AG09319 (cell line): ENCODE results near the gene CMTM4.
"Not testable (repeated sequence)": the region's sequence is repeated elsewhere in the genome, so short reads cannot be mapped to it uniquely, and the experiment has no call there.

ENCODE experiments used
- DNase-seq: peaks from one replicate; pipeline ENCODE4 v3.0.0-alpha.2; 2010; ENCODE audit warnings: low read depth; ENCODE audit errors: extremely low read depth
- TF ChIP-seq, protein P1 (sequence below): IDR thresholded peaks from 2 replicates; pipeline ENCODE4 v1.5.1; 2011; ENCODE audit warnings: low read depth, mild to moderate bottlenecking, inconsistent platforms, low read length, moderate library complexity

CMTM4 gene

DNA sequence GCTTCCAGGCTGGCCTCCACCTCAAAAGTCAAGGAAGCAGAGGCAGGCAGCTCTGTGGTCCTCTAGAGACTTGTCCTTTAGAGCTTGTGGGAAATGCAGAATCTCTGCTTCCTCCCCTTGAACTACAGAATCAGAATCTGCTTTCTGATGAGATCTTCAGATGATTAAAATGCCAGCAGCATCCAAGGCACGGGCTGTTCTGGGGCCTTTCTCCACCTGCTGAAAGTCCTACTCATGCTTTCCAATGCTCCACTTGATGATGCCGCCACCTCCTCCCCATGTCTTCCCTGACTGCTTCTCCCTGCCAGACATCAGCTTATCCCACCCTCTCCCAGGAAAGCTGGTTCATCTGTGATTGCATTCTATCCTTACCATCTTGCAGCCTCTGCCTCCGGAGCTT is 58.7 kb downstream of the CMTM4 start:
- DNase-seq = no peak
- TF ChIP-seq, protein P1, sequence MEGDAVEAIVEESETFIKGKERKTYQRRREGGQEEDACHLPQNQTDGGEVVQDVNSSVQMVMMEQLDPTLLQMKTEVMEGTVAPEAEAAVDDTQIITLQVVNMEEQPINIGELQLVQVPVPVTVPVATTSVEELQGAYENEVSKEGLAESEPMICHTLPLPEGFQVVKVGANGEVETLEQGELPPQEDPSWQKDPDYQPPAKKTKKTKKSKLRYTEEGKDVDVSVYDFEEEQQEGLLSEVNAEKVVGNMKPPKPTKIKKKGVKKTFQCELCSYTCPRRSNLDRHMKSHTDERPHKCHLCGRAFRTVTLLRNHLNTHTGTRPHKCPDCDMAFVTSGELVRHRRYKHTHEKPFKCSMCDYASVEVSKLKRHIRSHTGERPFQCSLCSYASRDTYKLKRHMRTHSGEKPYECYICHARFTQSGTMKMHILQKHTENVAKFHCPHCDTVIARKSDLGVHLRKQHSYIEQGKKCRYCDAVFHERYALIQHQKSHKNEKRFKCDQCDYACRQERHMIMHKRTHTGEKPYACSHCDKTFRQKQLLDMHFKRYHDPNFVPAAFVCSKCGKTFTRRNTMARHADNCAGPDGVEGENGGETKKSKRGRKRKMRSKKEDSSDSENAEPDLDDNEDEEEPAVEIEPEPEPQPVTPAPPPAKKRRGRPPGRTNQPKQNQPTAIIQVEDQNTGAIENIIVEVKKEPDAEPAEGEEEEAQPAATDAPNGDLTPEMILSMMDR = no peak

GRCh38 chr16:66636199-66636598 is 60.3 kb downstream of the CMTM4 start:
- DNase-seq = no peak
- TF ChIP-seq, protein P1 = no peak

GRCh38 chr16:66635406-66635805 is 61.1 kb downstream of the CMTM4 start:
- TF ChIP-seq, protein P1 = no peak
- no peak for DNase-seq

GRCh38 chr16:66634527-66635196 is 61.9 kb downstream of the CMTM4 start:
- no peak for DNase-seq
- TF ChIP-seq, protein P1 = no peak

- not testable (repeated sequence) for DNase-seq
Measured at GRCh38 chr16:66631558-66631957, 65.0 kb downstream of the CMTM4 start.

DNA sequence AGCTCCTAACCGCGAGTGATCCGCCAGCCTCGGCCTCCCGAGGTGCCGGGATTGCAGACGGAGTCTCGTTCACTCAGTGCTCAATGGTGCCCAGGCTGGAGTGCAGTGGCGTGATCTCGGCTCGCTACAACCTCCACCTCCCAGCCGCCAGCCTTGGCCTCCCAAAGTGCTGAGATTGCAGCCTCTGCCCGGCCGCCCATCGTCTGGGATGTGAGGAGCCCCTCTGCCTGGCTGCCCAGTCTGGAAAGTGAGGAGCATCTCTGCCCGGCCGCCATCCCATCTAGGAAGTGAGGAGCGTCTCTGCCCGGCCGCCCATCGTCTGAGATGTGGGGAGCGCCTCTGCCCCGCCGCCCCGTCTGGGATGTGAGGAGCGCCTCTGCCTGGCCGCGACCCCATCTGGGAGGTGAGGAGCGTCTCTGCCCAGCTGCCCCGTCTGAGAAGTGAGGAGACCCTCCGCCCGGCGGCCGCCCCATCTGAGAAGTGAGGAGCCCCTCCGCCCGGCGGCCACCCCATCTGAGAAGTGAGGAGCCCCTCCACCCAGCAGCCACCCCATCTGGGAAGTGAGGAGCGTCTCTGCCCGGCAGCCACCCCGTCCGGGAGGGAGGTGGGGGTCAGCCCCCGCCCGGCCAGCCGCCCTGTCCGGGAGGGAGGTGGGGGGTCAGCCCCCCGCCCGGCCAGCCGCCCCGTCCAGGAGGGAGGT is 65.8 kb downstream of the CMTM4 start:
- not testable (repeated sequence) for DNase-seq

DNA sequence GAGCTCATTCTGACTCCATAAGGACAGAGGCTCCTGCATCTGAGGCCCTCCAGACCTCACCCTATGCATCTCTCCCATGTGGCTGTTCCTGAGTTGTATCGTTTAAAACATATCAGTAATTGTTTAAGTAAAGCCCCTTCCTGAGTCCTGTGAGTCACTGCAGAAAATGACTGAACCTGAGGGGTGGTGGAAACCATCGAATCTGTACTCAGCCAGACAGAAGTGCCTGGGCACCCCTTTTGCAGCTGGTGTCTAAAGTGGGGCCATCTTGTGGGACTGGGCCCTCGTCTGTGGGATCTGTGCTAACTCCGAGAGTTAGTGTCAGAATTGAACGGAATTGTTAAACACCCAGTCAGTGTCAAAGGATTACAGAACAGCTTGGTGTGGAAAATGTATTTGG is 66.7 kb downstream of the CMTM4 start:
- TF ChIP-seq, protein P1 = no peak
- no peak for DNase-seq

DNA sequence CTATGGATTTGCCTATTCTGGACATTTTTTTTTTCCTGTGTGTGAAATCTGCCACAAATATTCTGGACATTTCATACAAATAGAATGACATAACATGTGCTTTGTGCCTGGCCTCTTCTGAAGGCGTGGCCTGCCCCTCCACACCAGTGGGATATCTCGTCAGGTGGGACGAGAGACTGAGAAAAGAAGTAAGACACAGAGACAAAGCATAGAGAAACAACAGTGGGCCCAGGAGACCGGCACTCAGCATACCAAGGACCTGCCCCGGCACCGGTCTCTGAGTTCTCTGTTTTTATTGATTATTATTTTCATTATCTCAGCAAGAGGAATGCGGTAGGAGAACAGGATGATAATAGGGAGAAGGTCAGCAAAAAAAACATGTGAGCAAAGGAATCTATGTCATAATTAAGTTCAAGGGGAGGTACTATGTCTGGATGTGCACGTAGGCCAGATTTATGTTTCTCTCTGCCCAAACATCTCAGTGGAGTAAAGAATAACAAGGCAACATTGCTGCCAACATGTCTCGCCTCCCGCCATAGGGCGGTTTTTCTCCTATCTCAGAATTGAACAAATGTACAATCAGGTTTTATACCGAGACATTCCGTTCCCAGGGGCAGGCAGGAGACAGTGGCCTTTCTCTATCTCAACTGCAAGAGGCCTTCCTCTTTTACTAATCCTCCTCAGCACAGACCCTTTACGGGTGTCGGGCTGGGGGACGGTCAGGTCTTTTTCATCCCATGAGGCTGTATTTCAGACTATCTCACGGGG is 68.7 kb downstream of the CMTM4 start:
- not testable (repeated sequence) for DNase-seq
